ENCODE data around the gene EHD2. TPM values are rescaled to one million over a fixed set of nuclear protein-coding genes. Genes with fewer than 3 reads are reported as not detected.
"Not testable (repeated sequence)": the region's sequence is repeated elsewhere in the genome, so short reads cannot be mapped to it uniquely, and the experiment has no call there.

Gene EHD2
- total RNA-seq, 1 donor from 2014 or later: 0.47 TPM

DNA sequence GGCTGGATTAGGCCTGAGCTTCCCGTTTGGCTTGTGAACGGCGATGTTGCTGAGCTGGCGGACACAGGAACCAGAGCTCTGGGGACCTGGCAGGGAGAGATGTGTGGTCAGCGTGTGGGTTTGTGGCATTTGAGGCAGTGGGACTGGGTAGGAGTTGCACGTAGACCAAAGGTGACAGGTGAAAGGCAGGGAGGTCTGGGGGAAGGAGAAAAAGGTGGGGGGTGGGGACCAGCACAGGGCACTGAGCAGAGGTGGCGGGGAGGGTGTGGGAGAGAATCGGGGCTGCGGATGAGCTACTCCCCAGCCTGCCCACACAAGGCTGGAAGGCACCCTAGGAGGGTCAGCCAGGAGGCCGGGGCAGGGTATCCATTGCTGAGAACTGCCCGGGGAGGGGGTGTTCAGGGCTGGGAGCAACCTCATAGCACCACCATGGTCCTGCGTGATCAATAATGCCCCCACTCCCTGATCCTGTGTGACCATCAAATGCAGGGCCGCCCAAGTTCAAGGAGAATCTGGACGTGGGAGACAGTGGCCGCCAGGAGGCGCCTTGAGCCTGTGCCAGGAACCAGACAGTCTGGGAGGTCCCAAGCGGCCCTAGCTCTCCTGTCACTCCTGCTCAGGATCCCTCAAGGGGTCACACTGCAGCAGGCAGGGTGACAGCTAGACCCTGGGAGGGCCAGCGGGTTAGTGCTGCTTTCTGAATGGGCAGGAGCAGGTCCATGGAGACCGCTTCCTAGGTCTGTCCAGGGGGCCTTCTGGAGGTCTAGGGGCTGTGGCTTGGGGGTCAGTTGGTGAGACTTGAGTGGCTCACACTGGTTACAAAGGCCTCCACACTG lies 52.5 kb downstream of the EHD2 start:
- intact Hi-C loops (cut with micrococcal nuclease): loop anchor here (1.0 kb wide), 1 partner anchor 23 kb away; no protein-coding TSS in a partner anchor

DNA sequence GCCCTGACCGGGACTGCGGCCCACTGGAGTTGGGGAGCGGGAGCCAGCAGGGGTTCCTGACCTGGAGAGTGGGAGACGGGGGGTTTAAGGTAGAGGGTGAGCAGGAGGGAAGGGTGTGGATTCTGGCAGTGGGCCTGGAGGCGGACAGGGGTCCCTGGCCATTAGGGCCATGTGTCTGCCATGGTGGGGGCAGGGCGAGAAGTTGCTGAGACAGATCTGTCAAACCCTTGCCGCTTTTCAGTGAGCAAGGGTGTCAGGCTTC lies 53.1 kb downstream of the EHD2 start:
- intact Hi-C loops (cut with micrococcal nuclease): loop anchor here (1.0 kb wide), 1 partner anchor 22 kb away; no protein-coding TSS in a partner anchor

GRCh38 chr19:47766670-47767069 lies 53.4 kb downstream of the EHD2 start:
- intact Hi-C loops (cut with micrococcal nuclease): loop anchor here (1.0 kb wide), 1 partner anchor 22 kb away; no protein-coding TSS in a partner anchor

DNA sequence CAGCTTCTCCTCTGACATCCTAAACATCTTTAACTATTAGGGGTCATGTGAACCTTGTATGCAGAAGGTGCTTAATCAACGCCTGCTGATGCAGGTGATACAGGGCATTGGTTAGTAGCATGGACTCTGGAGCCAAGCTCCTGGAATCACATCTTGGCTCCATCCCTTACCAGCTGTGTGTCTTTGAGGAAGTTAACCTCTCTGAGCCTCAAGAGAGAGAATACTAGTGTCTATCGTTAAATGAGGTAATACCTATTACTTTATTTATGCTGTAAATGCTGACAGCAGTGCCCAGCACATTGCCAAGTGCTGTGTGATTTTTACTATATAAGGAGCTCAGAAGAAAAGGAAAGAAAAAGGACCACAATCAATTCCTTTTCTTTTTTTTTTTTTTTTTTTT lies 54.1 kb downstream of the EHD2 start:
- intact Hi-C loops (cut with micrococcal nuclease): no loop called here

DNA sequence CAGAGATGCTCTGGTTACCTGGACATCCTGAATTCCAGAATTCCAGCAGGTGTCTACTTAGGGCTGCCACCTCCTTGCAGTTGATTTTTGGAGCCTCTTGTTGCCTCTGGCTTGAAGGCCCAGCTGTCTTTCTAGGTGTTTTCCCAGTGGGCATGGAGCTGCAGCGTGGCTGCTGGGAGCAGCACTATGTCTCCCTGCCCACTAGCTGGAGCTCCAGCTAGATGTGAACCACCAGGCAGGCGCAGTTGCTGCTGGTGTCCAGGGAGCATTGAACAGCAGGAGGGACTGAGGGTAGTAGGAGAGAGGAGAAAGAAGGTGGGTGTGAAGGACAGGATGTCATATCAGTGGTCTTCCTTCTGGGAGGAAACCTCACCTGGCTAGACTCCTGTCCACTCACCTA lies 55.4 kb downstream of the EHD2 start:
- intact Hi-C loops (cut with micrococcal nuclease): no loop called here

GRCh38 chr19:47769534-47769933 lies 56.3 kb downstream of the EHD2 start:
- intact Hi-C loops (cut with micrococcal nuclease): no loop called here

- intact Hi-C loops (cut with micrococcal nuclease): not testable (repeated sequence)
These were observed 58.1 kb downstream of the EHD2 start for GRCh38 chr19:47771291-47771690.

GRCh38 chr19:47776568-47776967 lies 63.3 kb downstream of the EHD2 start:
- intact Hi-C loops (cut with micrococcal nuclease): no loop called here

- intact Hi-C loops (cut with micrococcal nuclease): loop anchor here (1.0 kb wide), 1 partner anchor 32 kb away; the partner anchor contains the start of gene NOP53
These were observed 64.2 kb downstream of the EHD2 start for GRCh38 chr19:47777245-47778048.

DNA sequence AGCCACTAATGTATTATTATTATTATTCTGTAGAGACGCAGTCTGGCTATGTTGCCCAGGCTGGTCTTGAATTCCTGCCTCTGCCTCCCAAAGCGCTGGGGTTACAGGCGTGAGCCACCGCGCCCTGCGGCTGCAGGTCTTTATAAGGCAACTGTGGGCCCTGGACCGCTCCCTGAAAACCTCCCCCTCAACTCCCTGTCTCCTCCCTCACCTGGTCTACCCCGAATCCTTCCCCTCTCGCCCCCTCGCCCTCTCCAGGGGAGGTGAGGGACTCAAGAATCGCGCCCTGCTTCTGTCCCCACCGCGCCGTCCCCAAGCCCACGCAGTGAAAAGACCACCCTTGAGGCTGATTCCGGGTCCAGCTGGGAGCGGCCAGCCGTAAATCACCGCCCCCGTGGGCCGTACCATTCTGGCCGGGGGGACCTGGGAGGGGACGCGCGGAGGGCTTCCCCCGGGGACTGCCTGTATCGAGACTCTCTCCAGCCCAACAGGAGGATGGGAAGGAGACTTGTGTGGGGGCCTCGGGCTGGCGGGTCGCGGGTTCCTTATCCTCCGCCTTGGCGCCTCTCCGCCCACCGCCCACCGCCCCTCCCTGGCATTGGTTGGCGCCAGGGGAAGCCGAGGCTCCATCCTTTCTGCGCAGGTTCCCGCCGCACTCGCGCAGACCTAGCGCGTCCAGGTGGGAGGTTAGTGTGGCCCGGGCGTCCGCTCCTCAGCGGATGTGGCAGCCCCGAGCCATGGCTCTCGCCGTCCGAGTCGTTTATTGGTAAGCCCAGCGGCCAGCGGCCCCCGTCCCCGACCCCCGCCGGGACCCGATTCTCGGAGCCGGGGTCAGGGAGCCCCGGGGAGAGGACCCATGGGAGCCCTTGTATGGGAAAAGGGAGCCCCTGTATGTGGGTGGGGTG lies 65.1 kb downstream of the EHD2 start, which contains the start of gene SELENOW:
SELENOW (plus strand) TSS at position 655 of the 905 bp plus-strand sequence; CDS start at position 738, 83 bp downstream.
- intact Hi-C loops (cut with micrococcal nuclease): loop anchor here (1.0 kb wide), 1 partner anchor 33 kb away; the partner anchor contains the start of gene NOP53

DNA sequence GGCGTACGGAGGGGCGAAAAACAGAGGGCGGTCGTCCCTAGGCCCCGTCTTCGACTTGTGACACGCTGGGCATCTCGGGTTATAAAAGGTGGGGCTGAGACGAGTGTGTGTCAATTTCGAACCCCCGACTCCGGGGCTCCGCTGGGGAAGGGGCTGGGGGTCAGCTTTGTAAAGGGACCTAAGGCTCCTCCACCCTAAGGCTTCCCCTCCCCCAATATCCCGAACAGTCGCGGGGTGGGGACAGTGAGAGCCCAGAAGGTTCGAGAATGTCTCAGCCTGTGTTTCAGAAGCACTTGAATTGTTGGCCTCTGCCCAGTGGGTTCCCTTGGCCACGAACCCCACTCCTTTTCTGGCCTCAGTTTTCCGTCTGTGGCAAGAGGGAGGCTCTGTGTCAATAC lies 65.7 kb downstream of the EHD2 start:
- intact Hi-C loops (cut with micrococcal nuclease): loop anchor here (1.0 kb wide), 1 partner anchor 34 kb away; the partner anchor contains the start of gene NOP53

- intact Hi-C loops (cut with micrococcal nuclease): no loop called here
These were observed 66.4 kb downstream of the EHD2 start for GRCh38 chr19:47779524-47780214.

GRCh38 chr19:47780215-47780551 lies 67.0 kb downstream of the EHD2 start:
- intact Hi-C loops (cut with micrococcal nuclease): no loop called here

DNA sequence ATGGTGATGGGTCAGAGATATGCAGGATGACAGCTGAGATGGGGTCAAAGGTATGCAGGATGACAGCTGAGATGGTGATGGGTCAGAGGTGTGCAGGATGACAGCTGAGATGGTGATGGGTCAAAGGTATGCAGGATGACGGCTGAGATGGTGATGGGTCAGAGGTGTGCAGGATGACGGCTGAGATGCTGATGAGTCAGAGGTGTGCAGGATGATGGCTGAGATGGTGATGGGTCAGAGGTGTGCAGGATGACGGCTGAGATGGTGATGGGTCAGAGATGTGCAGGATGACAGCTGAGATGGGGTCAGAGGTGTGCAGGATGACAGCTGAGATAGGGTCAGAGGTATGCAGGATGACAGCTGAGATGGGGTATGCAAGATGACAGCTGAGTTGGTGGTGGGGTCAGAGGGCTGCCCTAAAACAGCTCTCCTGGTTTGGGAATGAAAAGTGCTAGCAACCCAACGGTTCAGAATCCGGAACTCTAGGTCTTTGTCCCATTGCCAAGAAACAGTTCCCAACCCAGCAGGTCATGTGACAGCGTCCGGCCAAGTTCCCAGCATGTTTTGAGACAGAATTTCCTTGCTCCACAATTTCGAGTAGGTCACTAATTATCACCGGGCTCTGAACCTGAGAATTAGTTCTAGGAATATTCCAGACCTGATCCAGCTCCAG lies 68.5 kb downstream of the EHD2 start:
- intact Hi-C loops (cut with micrococcal nuclease): no loop called here

DNA sequence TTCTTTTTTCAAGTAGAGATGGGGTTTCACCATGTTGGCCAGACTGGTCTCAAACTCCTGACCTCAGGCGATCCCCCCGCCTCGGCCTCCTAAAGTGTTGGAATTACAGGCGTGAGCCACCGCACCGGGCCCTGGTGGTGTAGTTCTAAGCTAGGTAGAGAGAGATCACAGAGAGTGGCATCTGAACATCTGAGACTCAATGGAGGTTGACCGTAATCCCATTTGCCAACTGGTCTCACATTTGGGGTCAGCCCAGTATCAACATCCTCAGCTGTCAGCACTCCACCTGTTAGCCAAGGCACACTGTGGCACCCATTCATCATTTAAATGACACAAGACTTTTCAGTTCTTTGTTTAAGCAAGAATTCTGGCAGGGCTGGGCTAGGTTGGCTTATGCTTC lies 73.3 kb downstream of the EHD2 start:
- intact Hi-C loops (cut with micrococcal nuclease): no loop called here

DNA sequence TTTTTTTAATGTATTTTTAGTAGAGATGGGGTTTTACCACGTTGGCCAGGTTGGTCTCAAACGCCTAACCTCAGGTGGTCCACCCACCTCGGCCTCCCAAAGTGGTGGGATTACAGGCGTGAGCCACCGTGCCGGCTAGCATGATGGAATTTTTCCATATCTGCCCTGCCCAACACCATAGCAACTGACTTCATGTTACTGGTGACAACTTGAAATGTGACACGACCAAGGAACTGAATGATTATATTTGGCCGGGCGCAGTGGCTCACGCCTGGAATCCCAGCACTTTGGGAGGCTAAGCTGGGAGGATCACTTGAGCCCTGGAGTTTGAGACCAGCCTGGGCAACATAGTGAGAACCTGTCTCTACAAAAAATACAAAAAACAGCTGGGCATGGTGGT lies 74.1 kb downstream of the EHD2 start:
- intact Hi-C loops (cut with micrococcal nuclease): not testable (repeated sequence)

- intact Hi-C loops (cut with micrococcal nuclease): not testable (repeated sequence)
These were observed 76.6 kb downstream of the EHD2 start for GRCh38 chr19:47789811-47790210.

- intact Hi-C loops (cut with micrococcal nuclease): no loop called here
These were observed 77.2 kb downstream of the EHD2 start for GRCh38 chr19:47790398-47790814.

GRCh38 chr19:47792616-47793015 lies 79.4 kb downstream of the EHD2 start:
- intact Hi-C loops (cut with micrococcal nuclease): no loop called here
